ENCODE data around the gene SLC25A18.

DNA sequence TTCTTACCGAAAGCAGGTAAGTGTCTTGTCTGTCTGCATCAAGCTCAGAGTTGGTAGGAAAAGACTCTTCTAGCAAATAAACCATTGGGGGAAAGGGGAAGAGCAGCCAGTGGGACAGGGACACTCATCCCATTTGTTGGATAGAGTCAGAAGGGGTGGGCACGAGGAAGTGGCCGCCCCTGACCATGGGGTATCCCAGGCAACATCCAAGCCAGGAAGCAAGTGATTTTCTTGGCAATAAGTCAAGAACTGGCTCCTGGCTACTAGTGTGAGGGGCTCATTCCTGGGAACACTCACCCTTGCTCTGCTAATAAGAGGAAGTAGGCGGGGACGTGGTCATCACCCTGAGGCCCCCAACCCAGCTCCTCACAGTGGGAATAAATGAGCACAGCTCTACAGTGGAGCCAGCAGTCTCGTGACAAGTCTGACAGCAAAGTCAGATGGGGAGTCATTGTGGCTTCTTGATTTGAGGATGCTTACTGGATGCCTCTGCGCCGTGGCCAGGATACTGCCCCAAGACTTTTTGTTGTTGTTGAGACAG is 6.7 kb downstream of the SLC25A18 start:
- TF ChIP-seq, protein P1, sequence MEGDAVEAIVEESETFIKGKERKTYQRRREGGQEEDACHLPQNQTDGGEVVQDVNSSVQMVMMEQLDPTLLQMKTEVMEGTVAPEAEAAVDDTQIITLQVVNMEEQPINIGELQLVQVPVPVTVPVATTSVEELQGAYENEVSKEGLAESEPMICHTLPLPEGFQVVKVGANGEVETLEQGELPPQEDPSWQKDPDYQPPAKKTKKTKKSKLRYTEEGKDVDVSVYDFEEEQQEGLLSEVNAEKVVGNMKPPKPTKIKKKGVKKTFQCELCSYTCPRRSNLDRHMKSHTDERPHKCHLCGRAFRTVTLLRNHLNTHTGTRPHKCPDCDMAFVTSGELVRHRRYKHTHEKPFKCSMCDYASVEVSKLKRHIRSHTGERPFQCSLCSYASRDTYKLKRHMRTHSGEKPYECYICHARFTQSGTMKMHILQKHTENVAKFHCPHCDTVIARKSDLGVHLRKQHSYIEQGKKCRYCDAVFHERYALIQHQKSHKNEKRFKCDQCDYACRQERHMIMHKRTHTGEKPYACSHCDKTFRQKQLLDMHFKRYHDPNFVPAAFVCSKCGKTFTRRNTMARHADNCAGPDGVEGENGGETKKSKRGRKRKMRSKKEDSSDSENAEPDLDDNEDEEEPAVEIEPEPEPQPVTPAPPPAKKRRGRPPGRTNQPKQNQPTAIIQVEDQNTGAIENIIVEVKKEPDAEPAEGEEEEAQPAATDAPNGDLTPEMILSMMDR (conservative IDR thresholded peaks at IDR 0.05), result no peak
- no peak for TF ChIP-seq EZH2 (IDR thresholded peaks at IDR 0.05; ENCODE audit: low read depth)

Data from PC-9 (cell line).